ENCODE data around the gene UBE2M. TPM values are rescaled to one million over a fixed set of nuclear protein-coding genes. Genes with fewer than 3 reads are reported as not detected.
"Not testable (repeated sequence)": the region's sequence is repeated elsewhere in the genome, so short reads cannot be mapped to it uniquely, and the experiment has no call there.

Gene UBE2M
- total RNA-seq, 1 donor from 2014 or later = 33.6 TPM

DNA sequence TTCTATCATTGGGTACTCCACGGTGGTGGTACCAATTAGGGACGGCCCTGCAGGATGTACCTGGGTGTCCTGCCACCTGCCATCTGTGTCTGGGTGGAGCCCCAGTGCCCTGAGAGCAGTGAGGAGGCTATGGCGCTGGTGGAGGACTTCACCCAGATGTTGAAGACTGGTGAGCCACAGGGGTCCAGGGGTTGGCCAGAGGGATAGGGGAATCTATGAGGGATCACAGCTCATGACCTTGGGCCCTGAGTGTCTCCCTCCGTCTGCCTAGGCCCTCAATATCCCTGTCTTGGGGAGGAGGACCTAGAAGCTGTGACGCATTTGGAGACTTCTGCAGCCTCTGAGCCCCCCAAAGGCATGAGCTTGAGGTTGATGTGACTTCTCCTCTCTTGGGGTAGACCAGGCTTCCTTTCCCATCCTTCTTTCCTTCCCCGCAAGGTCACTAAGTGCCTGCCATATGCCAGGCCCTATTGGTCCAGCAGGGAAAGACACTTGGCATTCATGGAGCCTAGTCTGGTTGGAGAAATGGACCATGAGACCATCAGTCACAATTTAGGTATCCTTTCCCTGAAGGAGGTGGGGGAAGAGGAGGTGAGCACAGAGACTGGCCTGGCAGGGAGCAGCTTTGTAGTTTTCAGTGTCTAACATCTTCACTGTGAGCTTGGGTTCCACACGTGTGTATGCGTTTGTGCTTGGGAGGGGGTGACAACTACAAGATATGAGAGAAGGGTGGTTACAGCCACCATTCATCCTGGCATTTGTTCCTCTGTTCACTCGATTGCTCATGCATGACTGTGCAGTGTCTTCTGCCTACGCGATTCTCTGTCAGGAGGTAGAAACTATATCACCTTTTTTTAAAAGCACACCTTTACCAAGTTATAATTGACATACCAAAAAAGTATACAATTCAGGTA lies 19.9 kb upstream of the UBE2M start:
- TF ChIP-seq POLR2A (IDR thresholded peaks at IDR 0.05) (no peak), POLR2AphosphoS5 (IDR thresholded peaks at IDR 0.05; ENCODE audit: insufficient read depth in 1 of 2, low read depth in 1 of 2) (no peak)
- TF ChIP-seq, protein P1, sequence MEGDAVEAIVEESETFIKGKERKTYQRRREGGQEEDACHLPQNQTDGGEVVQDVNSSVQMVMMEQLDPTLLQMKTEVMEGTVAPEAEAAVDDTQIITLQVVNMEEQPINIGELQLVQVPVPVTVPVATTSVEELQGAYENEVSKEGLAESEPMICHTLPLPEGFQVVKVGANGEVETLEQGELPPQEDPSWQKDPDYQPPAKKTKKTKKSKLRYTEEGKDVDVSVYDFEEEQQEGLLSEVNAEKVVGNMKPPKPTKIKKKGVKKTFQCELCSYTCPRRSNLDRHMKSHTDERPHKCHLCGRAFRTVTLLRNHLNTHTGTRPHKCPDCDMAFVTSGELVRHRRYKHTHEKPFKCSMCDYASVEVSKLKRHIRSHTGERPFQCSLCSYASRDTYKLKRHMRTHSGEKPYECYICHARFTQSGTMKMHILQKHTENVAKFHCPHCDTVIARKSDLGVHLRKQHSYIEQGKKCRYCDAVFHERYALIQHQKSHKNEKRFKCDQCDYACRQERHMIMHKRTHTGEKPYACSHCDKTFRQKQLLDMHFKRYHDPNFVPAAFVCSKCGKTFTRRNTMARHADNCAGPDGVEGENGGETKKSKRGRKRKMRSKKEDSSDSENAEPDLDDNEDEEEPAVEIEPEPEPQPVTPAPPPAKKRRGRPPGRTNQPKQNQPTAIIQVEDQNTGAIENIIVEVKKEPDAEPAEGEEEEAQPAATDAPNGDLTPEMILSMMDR (IDR thresholded peaks at IDR 0.05) = no peak
- H3K36me3 ChIP-seq = peaks cover 0 to 20% of the 10 kb centered on the region in 2 donors
- H3K4me1 ChIP-seq = peaks cover 38% of the 10 kb centered on the region
- no peaks in the 10 kb centered on the region for H3K27me3 ChIP-seq
- no peak overlapping the region for H3K27ac ChIP-seq
- no peak overlapping the region for H3K4me3 ChIP-seq
- H3K9me3 ChIP-seq = no peaks in the 10 kb centered on the region
- DNase-seq (ENCODE audit: extremely low spot score in 2 of 2) = no peak
- intact Hi-C loops (cut with DNase I) = no loop called here

GRCh38 chr19:58577581-58577980 lies 19.2 kb upstream of the UBE2M start:
- H3K27me3 ChIP-seq; H3K27ac ChIP-seq; H3K4me3 ChIP-seq; intact Hi-C loops (cut with DNase I); DNase-seq (ENCODE audit: extremely low spot score in 2 of 2); H3K9me3 ChIP-seq: not testable (repeated sequence)
- Histone ChIP-seq H3K36me3 (peaks cover 0 to 13% of the 10 kb centered on the region in 2 donors), H3K4me1 (peaks cover 38% of the 10 kb centered on the region)

DNA sequence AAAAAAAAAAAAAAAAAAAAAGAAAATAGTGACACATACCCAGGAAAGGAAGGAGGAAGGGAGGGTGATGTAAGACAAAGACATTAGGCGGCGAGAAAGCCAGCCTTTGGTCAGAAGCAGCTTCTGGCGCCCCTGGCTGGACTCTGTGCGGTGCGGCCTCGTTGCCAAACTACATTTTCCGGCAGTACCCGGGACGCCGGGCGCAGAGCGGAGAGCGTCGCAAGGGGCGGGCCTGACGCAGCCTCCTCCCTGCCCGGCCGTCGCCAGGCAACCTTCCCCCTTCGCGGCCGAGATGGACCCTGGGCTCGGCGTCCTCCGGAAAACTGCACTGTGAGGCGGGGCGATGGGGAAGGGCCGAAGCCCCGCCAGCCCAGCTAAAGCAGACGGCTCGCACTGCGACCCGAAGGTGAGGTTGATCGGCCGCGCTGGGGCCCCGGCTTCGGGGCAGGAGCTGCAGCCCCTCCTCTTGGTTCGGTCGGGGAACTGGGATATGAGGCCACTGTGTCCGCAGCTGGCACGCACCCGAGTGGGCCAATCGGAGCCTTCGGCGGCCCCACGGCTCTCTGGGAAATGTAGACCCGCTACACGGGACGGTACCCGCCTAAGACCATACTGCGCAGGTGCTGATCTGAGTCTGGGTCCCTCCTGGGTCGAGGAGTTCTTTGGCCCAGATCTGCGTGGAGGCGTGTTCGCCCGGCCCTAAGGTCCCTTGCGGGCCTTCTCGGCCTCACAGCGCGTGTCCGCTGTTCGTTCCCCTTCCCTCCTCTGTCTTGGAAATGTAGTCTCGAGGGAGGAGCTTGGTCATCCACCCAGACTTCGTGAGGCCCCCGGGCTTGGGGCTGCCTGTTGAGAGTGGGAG lies 17.0 kb upstream of the UBE2M start:
- Histone ChIP-seq H3K27ac (peak overlapping the region; percentile 85), H3K36me3 (peaks cover 0 to 6% of the 10 kb centered on the region in 2 donors), H3K27me3 (no peaks in the 10 kb centered on the region), H3K9me3 (no peaks in the 10 kb centered on the region), H3K4me3 (peak overlapping the region; percentile 67), H3K4me1 (peaks cover 47% of the 10 kb centered on the region)
- TF ChIP-seq POLR2AphosphoS5 (IDR thresholded peaks at IDR 0.05; ENCODE audit: insufficient read depth in 1 of 2, low read depth in 1 of 2) (peak; percentile 86 to 94), POLR2A (IDR thresholded peaks at IDR 0.05) (no peak)
- TF ChIP-seq, protein P1 (IDR thresholded peaks at IDR 0.05) = no peak
- DNase-seq (ENCODE audit: extremely low spot score in 2 of 2) = peak; percentile 96
- intact Hi-C loops (cut with DNase I) = no loop called here

DNA sequence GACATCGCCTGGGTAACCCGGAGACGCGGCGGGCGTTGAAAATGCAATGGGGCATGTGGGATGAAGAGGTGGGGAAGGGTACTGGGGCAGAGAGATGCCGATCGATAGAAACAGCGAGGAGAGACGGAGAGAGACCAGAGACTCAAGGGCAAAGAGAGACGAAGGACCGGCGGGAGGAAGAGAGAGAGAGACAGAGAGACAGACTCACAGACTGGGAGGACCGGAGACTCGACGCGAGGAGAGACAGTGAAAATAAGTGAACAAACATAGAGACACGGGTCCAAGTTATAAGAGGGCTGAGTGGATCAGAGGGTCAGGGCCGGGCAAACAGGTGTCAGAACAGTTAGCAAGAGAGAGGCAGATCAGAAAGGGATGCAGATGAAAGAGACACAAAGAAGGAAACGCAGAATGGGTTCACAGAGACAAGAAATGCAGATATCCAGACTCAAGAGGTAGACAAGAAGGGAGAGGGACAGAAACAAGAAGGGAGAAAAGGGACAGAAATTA lies 15.3 kb upstream of the UBE2M start:
- intact Hi-C loops (cut with DNase I) = no loop called here
- TF ChIP-seq POLR2A (IDR thresholded peaks at IDR 0.05) (no peak), POLR2AphosphoS5 (IDR thresholded peaks at IDR 0.05; ENCODE audit: insufficient read depth in 1 of 2, low read depth in 1 of 2) (no peak)
- TF ChIP-seq, protein P1 (IDR thresholded peaks at IDR 0.05) = no peak
- H3K4me1 ChIP-seq = peaks cover 47% of the 10 kb centered on the region
- DNase-seq (ENCODE audit: extremely low spot score in 2 of 2) = no peak
- H3K27ac ChIP-seq = peak overlapping the region; percentile 99
- no peaks in the 10 kb centered on the region for H3K9me3 ChIP-seq
- H3K4me3 ChIP-seq = peak overlapping the region; percentile 49 to 73
- H3K27me3 ChIP-seq = no peaks in the 10 kb centered on the region
- H3K36me3 ChIP-seq = peaks cover 0 to 10% of the 10 kb centered on the region in 2 donors
